B cell (primary cell): Measurements from ENCODE around the gene MPZL2.

ENCODE experiments used
- CTCF ChIP-seq: fragments of 200-600 bp; IDR thresholded peaks from one replicate; pipeline ENCODE4 v1.8.0; 2022; ENCODE audit warnings: antibody characterized with exemption, mild to moderate bottlenecking
- EZH2 ChIP-seq: IDR thresholded peaks from 2 replicates; pipeline ENCODE4 v1.6.1; 2012; ENCODE audit warnings: borderline replicate concordance, low read depth, mild to moderate bottlenecking, moderate library complexity, low read length; ENCODE audit not compliant: insufficient read depth, poor library complexity, severe bottlenecking

GRCh38 chr11:118283037-118283636 is 19.0 kb upstream of the MPZL2 start:
- TF ChIP-seq CTCF (no peak), EZH2 (no peak)
